GM12878 (cell line): ENCODE data around the gene LCORL. TPM values are rescaled to one million over a fixed set of nuclear protein-coding genes. Genes with fewer than 3 reads are reported as not detected.

Experiments used
- ATAC-seq: fragments of 200-7000 bp; cut with Tn5 transposase; 3 replicates; pipeline ENCODE4 v1.9.1; 2020; ENCODE audit warnings: mild to moderate bottlenecking, moderate library complexity
- BruUV-seq: library from RNA; stranded (reverse); fragments of 400-500 nt; replicated peaks from 2 replicates; lab custom pipeline; 2021; lab: Mats Ljungman, UMichigan
- CTCF ChIA-PET: fragments of 300-600 bp; sonication (Branson Sonifier 250); formaldehyde crosslinking; extraction: SDS; loops from one replicate; lab custom pipeline; 2021; ENCODE audit warnings: inconsistent platforms; lab: Yijun Ruan, JAX
- POLR2A ChIA-PET: fragments of 350-600 bp; formaldehyde crosslinking; extraction: SDS; loops from one replicate; lab custom pipeline; 2021; ENCODE audit warnings: inconsistent platforms; lab: Charles Lee
- RAD21 ChIA-PET: fragments of 300-600 bp; sonication (Branson Sonifier 250); formaldehyde crosslinking; loops from one replicate; lab custom pipeline; 2023; ENCODE audit warnings: antibody characterized with exemption; ENCODE audit not compliant: unreplicated experiment; lab: Charles Lee
- SMC1A ChIA-PET: fragments of 300-600 bp; sonication (Branson Sonifier 250); formaldehyde crosslinking; loops from one replicate; lab custom pipeline; 2023; ENCODE audit not compliant: unreplicated experiment, uncharacterized antibody; lab: Charles Lee
- DNase-seq: peaks from one replicate; pipeline ENCODE4 v3.0.0-alpha.2; 2011; ENCODE audit warnings: low read depth, low spot score
- FAIRE-seq: peaks from 3 replicates; lab custom pipeline; 2011; peaks lifted over from hg19 to GRCh38; lab: Jason Lieb, UNC
- H2AFZ ChIP-seq: 2 replicates; pipeline ENCODE4 v1.6.0; 2011; ENCODE audit warnings: low read depth, low read length, control low read depth; ENCODE audit not compliant: control insufficient read depth
- H3K27ac ChIP-seq: 2 replicates; pipeline ENCODE4 v1.5.1; 2011; ENCODE audit warnings: control low read depth; ENCODE audit not compliant: control insufficient read depth, insufficient read depth
- H3K27me3 ChIP-seq, 2 experiments: replicated peaks in 1 of 2; 2 replicates each; pipeline versions ENCODE4 v1.6.0 to v1.6.1; 2011; ENCODE audit warnings: low read length in 1 of 2; ENCODE audit not compliant: control insufficient read depth in 2 of 2, insufficient read depth in 2 of 2
- H3K36me3 ChIP-seq, 2 experiments: 2 replicates each; pipeline ENCODE4 v1.5.1; 2011; ENCODE audit warnings: low read length in 1 of 2; ENCODE audit not compliant: control insufficient read depth in 2 of 2, insufficient read depth in 2 of 2
- H3K4me1 ChIP-seq: 2 replicates; pipeline ENCODE4 v1.6.1; 2011; ENCODE audit warnings: mild to moderate bottlenecking, low read length, moderate library complexity, mixed read lengths; ENCODE audit not compliant: control insufficient read depth, insufficient read depth
- H3K4me2 ChIP-seq: 2 replicates; pipeline ENCODE4 v1.6.0; 2011; ENCODE audit warnings: control low read depth; ENCODE audit not compliant: control insufficient read depth, insufficient read depth
- H3K4me3 ChIP-seq: fragments of 200-600 bp; sonication (generic); 2 replicates; pipeline ENCODE4 v1.5.1; 2016
- H3K79me2 ChIP-seq: 2 replicates; pipeline ENCODE4 v1.6.0; 2011; ENCODE audit warnings: low read length; ENCODE audit not compliant: control insufficient read depth, insufficient read depth
- H3K9ac ChIP-seq: 2 replicates; pipeline ENCODE4 v1.8.0; 2011; ENCODE audit warnings: low read length, control low read depth, mixed read lengths; ENCODE audit not compliant: control insufficient read depth, insufficient read depth
- H3K9me3 ChIP-seq: replicated peaks from 3 replicates; pipeline ENCODE4 v1.5.1; 2011; ENCODE audit warnings: mild to moderate bottlenecking, low read length; ENCODE audit not compliant: control insufficient read depth, insufficient read depth
- H4K20me1 ChIP-seq: 2 replicates; pipeline ENCODE4 v1.6.0; 2011; ENCODE audit not compliant: control insufficient read depth, insufficient read depth
- BCL11A ChIP-seq: IDR thresholded peaks from 2 replicates; pipeline ENCODE4 v1.6.1; 2011; ENCODE audit warnings: low read depth, low read length
- BMI1 ChIP-seq: fragments of 450-650 bp; IDR thresholded peaks from 2 replicates; pipeline ENCODE4 v1.6.1; 2016; ENCODE audit warnings: mild to moderate bottlenecking, moderate library complexity, borderline replicate concordance
- KAT2A ChIP-seq: conservative IDR thresholded peaks from 2 replicates; pipeline ENCODE4 v1.6.1; 2011; ENCODE audit warnings: low read depth, low read length; ENCODE audit not compliant: control insufficient read depth
- MTA3 ChIP-seq: IDR thresholded peaks from 2 replicates; pipeline ENCODE4 v1.6.1; 2012; ENCODE audit warnings: low read length, inconsistent platforms, borderline replicate concordance
- MXI1 ChIP-seq: fragments of 150-350 bp; IDR thresholded peaks from 2 replicates; pipeline ENCODE4 v1.6.1; 2011; ENCODE audit warnings: low read depth, mild to moderate bottlenecking, inconsistent platforms, low read length, improper control_type of control experiment
- NBN ChIP-seq: fragments of 450-650 bp; IDR thresholded peaks from 2 replicates; pipeline ENCODE4 v1.6.1; 2016
- NFYB ChIP-seq: IDR thresholded peaks from 2 replicates; pipeline ENCODE4 v1.6.1; 2011; ENCODE audit warnings: low read depth, mild to moderate bottlenecking, low read length, improper control_type of control experiment, moderate library complexity; ENCODE audit not compliant: insufficient read depth
- NR2C1 ChIP-seq: fragments of 450-650 bp; IDR thresholded peaks from 2 replicates; pipeline ENCODE4 v1.6.1; 2017; ENCODE audit warnings: antibody characterized with exemption, mild to moderate bottlenecking, moderate library complexity
- PKNOX1 ChIP-seq: fragments of 450-650 bp; IDR thresholded peaks from 2 replicates; pipeline ENCODE4 v1.6.1; 2016; ENCODE audit warnings: mild to moderate bottlenecking
- POLR2A ChIP-seq: IDR thresholded peaks from 2 replicates; pipeline ENCODE4 v1.6.1; 2011; ENCODE audit warnings: low read depth, mild to moderate bottlenecking, low read length
- RFX5 ChIP-seq: IDR thresholded peaks from 2 replicates; pipeline ENCODE4 v1.6.1; 2011; ENCODE audit warnings: low read depth, low read length, improper control_type of control experiment
- SRF ChIP-seq, 2 experiments: IDR thresholded peaks; 2 replicates each; pipeline ENCODE4 v1.6.1; 2011; ENCODE audit warnings: low read depth in 2 of 2, low read length in 2 of 2, mild to moderate bottlenecking in 1 of 2, moderate library complexity in 1 of 2
- STAT1 ChIP-seq: fragments of 450-650 bp; conservative IDR thresholded peaks from 2 replicates; pipeline ENCODE4 v1.6.1; 2014; ENCODE audit warnings: antibody characterized with exemption, mild to moderate bottlenecking
- WRNIP1 ChIP-seq: IDR thresholded peaks from 2 replicates; pipeline ENCODE4 v1.6.1; 2011; ENCODE audit warnings: low read depth, low read length, improper control_type of control experiment, borderline replicate concordance
- ZNF622 ChIP-seq: fragments of 450-650 bp; IDR thresholded peaks from 2 replicates; pipeline ENCODE4 v1.6.1; 2017; ENCODE audit warnings: mild to moderate bottlenecking, inconsistent platforms
- WGBS: methylation state at CpG from one replicate; pipeline ENCODE4 v1.1.6; 2016; ENCODE audit warnings: low lambda C conversion rate; ENCODE audit not compliant: insufficient replicate concordance, insufficient coverage; ENCODE audit errors: missing lambda C conversion rate; 5-methylcytosine and 5-hydroxymethylcytosine counted together
- in situ Hi-C: fragments of 300-500 bp; cut with MboI; formaldehyde crosslinking; loops from 9 replicates; pipeline ENCODE4 v1.14.3; 2018; ENCODE audit warnings: mixed read lengths
- intact Hi-C: fragments of 100-400 bp; cut with micrococcal nuclease; formaldehyde crosslinking; loops from one replicate; pipeline ENCODE4 v1.14.2; 2022; ENCODE audit not compliant: unreplicated experiment
- polyA plus RNA-seq, 11 experiments: library from polyadenylated mRNA; depleted of rRNA in 4 of 11; unstranded in 6 of 11; stranded (reverse) in 5 of 11; fragments of >200 nt; fragmentation: Nextera tagmentation in 4 of 11; fragmentation: Illumina TruSeq in 1 of 11; extraction: Ambion mirVana in 4 of 11; extraction: Trizol in 1 of 11; gene quantifications; 1 replicate in 1 of 11; 2 replicates in 10 of 11; pipeline versions ENCODE4 v1.2.1 to v1.2.3, GENCODE V29; 2011 to 2016; ENCODE audit warnings: inconsistent platforms in 2 of 11, missing spikeins in 2 of 11, low read depth in 1 of 11
- total RNA-seq, 4 experiments: library from RNA; depleted of rRNA in 3 of 4; stranded (reverse); fragments of >200 nt in 3 of 4; fragmentation: Illumina TruSeq in 1 of 4; extraction: Trizol in 1 of 4; gene quantifications; 2 replicates each; pipeline versions ENCODE4 v1.2.1 to v1.2.3, GENCODE V29; 2013 to 2021
- TF ChIP-seq, protein P1 (sequence below): IDR thresholded peaks from 2 replicates; pipeline ENCODE4 v1.6.1; 2011; ENCODE audit warnings: low read depth, mild to moderate bottlenecking, low read length, moderate library complexity, borderline replicate concordance; ENCODE audit errors: extremely low read depth
- TF ChIP-seq, protein P2 (sequence below): fragments of 450-650 bp; IDR thresholded peaks from 2 replicates; pipeline ENCODE4 v1.6.1; 2017; ENCODE audit warnings: low read depth, mild to moderate bottlenecking, moderate library complexity

Gene LCORL
- total and polyA plus RNA-seq, 10 of the 15 experiments (the other 5 are each of a cell fraction or from before 2014, with no cell fraction given) = 2.2 to 9.8 (median 5.9) TPM

DNA sequence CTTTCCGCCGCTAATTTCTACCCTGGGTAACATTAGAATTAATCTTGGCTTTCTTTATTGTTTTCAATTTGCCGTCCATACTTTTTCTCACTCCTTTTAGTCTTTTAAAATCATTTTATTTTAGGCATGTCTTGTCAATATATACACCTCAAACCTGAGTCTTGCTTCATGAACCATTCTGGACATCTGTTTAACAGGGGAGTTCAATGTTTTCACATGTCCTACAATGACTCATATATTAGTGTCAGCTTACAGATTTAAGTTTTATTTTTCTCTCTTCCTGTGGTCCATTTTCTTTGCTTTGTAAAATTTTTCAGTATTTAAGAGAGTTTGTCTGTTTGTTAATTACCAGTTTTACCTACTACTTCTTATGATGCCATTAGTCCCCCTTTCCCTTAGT lies 89.5 kb downstream of the LCORL start:
- no peak overlapping the region for H3K27ac ChIP-seq
- BruUV-seq = no TSS peak
- no peak overlapping the region for H2AFZ ChIP-seq
- H3K27me3 ChIP-seq = no peaks in the 10 kb centered on the region
- no peaks in the 10 kb centered on the region for H3K36me3 ChIP-seq
- POLR2A ChIA-PET = interaction anchor here (0.6 kb wide), 1 partner anchor 134 kb away, joined by 3 read pairs; no protein-coding TSS in a partner anchor
- intact Hi-C loops = loop anchor here (5.0 kb wide), 2 partner anchors 435 to 660 kb away; no protein-coding TSS in a partner anchor
- no peaks in the 10 kb centered on the region for H3K79me2 ChIP-seq
- FAIRE-seq = no peak
- no peak for TF ChIP-seq KAT2A
- TF ChIP-seq PKNOX1 = no peak
- TF ChIP-seq WRNIP1 = no peak
- TF ChIP-seq RFX5 = no peak
- TF ChIP-seq, protein P1, sequence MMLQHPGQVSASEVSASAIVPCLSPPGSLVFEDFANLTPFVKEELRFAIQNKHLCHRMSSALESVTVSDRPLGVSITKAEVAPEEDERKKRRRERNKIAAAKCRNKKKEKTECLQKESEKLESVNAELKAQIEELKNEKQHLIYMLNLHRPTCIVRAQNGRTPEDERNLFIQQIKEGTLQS = no peak
- TF ChIP-seq STAT1 = no peak
- TF ChIP-seq POLR2A = no peak
- no peak for TF ChIP-seq MTA3
- TF ChIP-seq NR2C1 = no peak
- TF ChIP-seq BMI1 = no peak
- no peak for TF ChIP-seq SRF (IDR thresholded peaks at IDR 0.05; ENCODE audit: low read depth in 2 of 2, low read length in 2 of 2)
- no peak for TF ChIP-seq BCL11A
- no peak for TF ChIP-seq NBN
- no peak for TF ChIP-seq NFYB
- TF ChIP-seq MXI1 = no peak
- TF ChIP-seq, protein P2, sequence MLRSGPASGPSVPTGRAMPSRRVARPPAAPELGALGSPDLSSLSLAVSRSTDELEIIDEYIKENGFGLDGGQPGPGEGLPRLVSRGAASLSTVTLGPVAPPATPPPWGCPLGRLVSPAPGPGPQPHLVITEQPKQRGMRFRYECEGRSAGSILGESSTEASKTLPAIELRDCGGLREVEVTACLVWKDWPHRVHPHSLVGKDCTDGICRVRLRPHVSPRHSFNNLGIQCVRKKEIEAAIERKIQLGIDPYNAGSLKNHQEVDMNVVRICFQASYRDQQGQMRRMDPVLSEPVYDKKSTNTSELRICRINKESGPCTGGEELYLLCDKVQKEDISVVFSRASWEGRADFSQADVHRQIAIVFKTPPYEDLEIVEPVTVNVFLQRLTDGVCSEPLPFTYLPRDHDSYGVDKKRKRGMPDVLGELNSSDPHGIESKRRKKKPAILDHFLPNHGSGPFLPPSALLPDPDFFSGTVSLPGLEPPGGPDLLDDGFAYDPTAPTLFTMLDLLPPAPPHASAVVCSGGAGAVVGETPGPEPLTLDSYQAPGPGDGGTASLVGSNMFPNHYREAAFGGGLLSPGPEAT = no peak
- no peak for TF ChIP-seq ZNF622
- no peaks in the 10 kb centered on the region for H3K4me1 ChIP-seq
- SMC1A ChIA-PET = interaction anchor here (0.6 to 1.3 kb wide), 3 partner anchors 9 to 156 kb away, joined by 3 read pairs; no protein-coding TSS in a partner anchor
- in situ Hi-C loops = no loop called here
- ATAC-seq = no peak
- no peak overlapping the region for H3K4me3 ChIP-seq
- H3K9me3 ChIP-seq = no peaks in the 10 kb centered on the region; the same call in 1 of the 3 replicates
- no peak for DNase-seq
- H3K9ac ChIP-seq = no peak overlapping the region
- RAD21 ChIA-PET = no interaction called here
- H4K20me1 ChIP-seq = no peaks in the 10 kb centered on the region
- CTCF ChIA-PET = no interaction called here
- no peak overlapping the region for H3K4me2 ChIP-seq
- WGBS = 67% methylated on average over 3 of the region's 3 CpGs
